22Rv1 (cell line): ENCODE data around the gene IGSF6.

Experiments
- ZFX ChIP-seq: fragments of 450-650 bp; IDR thresholded peaks from 2 replicates; pipeline ENCODE4 v1.6.1; 2017; ENCODE audit warnings: antibody characterized with exemption, borderline replicate concordance
- TF ChIP-seq, protein P1 (sequence below): fragments of 450-650 bp; IDR thresholded peaks from 2 replicates; pipeline ENCODE4 v1.5.1; 2017; ENCODE audit warnings: mild to moderate bottlenecking

GRCh38 chr16:21646721-21647561, 5.5 kb downstream of the IGSF6 start:
- TF ChIP-seq, protein P1, sequence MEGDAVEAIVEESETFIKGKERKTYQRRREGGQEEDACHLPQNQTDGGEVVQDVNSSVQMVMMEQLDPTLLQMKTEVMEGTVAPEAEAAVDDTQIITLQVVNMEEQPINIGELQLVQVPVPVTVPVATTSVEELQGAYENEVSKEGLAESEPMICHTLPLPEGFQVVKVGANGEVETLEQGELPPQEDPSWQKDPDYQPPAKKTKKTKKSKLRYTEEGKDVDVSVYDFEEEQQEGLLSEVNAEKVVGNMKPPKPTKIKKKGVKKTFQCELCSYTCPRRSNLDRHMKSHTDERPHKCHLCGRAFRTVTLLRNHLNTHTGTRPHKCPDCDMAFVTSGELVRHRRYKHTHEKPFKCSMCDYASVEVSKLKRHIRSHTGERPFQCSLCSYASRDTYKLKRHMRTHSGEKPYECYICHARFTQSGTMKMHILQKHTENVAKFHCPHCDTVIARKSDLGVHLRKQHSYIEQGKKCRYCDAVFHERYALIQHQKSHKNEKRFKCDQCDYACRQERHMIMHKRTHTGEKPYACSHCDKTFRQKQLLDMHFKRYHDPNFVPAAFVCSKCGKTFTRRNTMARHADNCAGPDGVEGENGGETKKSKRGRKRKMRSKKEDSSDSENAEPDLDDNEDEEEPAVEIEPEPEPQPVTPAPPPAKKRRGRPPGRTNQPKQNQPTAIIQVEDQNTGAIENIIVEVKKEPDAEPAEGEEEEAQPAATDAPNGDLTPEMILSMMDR: no peak
- no peak for TF ChIP-seq ZFX
